ENCODE data around the gene SLC2A8. TPM values are rescaled to one million over a fixed set of nuclear protein-coding genes. Genes with fewer than 3 reads are reported as not detected.
A peak's percentile ranks its signal among the peaks of the same experiment; 100 is the strongest.

SLC2A8 gene
- total RNA-seq, 3 donors from 2014 or later (not counting 1 experiment from before 2014, with no cell fraction given), result 21.1 to 30.6 (median 30.0) TPM

GRCh38 chr9:127450243-127450760 lies 53.3 kb downstream of the SLC2A8 start:
- TF ChIP-seq CTCF (IDR thresholded peaks at IDR 0.05), result no peak
- 3% methylated on average over 14 of the region's 14 CpGs for WGBS (ENCODE audit: insufficient coverage)
- Mint-ChIP-seq H3K9me3 (no peaks in the 10 kb centered on the region), H3K4me1 (peaks cover 39 to 49% of the 10 kb centered on the region in 2 donors), H3K27me3 (ENCODE audit: low read depth in 2 of 2) (no peaks in the 10 kb centered on the region), H3K4me3 (peak overlapping the region; percentile 96), H3K36me3 (no peaks in the 10 kb centered on the region), H3K27ac (peak overlapping the region; percentile 93)
- peak overlapping the region; percentile 84 for H3K27ac ChIP-seq (ENCODE audit: low read length)
- H3K4me1 ChIP-seq (ENCODE audit: control insufficient read depth, insufficient read depth, low read length), result peaks cover 32% of the 10 kb centered on the region
- intact Hi-C loops (cut with micrococcal nuclease), result loop anchor here (2.0 kb wide), 1 partner anchor 54 kb away; the partner anchor contains the start of gene SLC2A8
- H3K27me3 ChIP-seq (ENCODE audit: control insufficient read depth, insufficient read depth, low read length), result no peaks in the 10 kb centered on the region
- ATAC-seq (peak; percentile 14 to 20 (median 15)), DNase-seq (no peak)
- peak overlapping the region; percentile 88 for H3K4me3 ChIP-seq (ENCODE audit: low read length)
- no peaks in the 10 kb centered on the region for H3K9me3 ChIP-seq (ENCODE audit: control insufficient read depth, insufficient read depth, low read length)
- H3K36me3 ChIP-seq (ENCODE audit: control insufficient read depth, insufficient read depth, low read length), result peaks cover 46% of the 10 kb centered on the region

GRCh38 chr9:127450830-127451607 lies 54.0 kb downstream of the SLC2A8 start, which contains the start of the genes LRSAM1 and RPL12:
LRSAM1 (plus strand) TSS chr9:127451510; CDS start chr9:127454528, 3,018 bp downstream.
RPL12 (minus strand) TSS chr9:127451406; CDS start chr9:127451317, 89 bp downstream.
- peaks cover 46 to 55% of the 10 kb centered on the region in 2 donors for H3K4me1 Mint-ChIP-seq
- intact Hi-C loops (cut with micrococcal nuclease), result loop anchor here (1.0 to 2.0 kb wide), 2 partner anchors 27 to 54 kb away; partner anchors contain the start of genes SLC2A8 and ZNF79
- DNase-seq (peak; percentile 99 to 100), ATAC-seq (peak; percentile 83 to 91 (median 85))
- peaks cover 41% of the 10 kb centered on the region for H3K36me3 ChIP-seq (ENCODE audit: control insufficient read depth, insufficient read depth, low read length)
- no peak for TF ChIP-seq CTCF (IDR thresholded peaks at IDR 0.05)
- no peaks in the 10 kb centered on the region for H3K9me3 ChIP-seq (ENCODE audit: control insufficient read depth, insufficient read depth, low read length)
- no peaks in the 10 kb centered on the region for H3K27me3 Mint-ChIP-seq (ENCODE audit: low read depth in 2 of 2)
- H3K9me3 Mint-ChIP-seq, result no peaks in the 10 kb centered on the region
- no peaks in the 10 kb centered on the region for H3K36me3 Mint-ChIP-seq
- H3K4me1 ChIP-seq (ENCODE audit: control insufficient read depth, insufficient read depth, low read length), result peaks cover 32% of the 10 kb centered on the region
- peak within 1 kb of the TSS; percentile 96 for H3K4me3 Mint-ChIP-seq
- H3K27me3 ChIP-seq (ENCODE audit: control insufficient read depth, insufficient read depth, low read length), result no peaks in the 10 kb centered on the region
- peak within 1 kb of the TSS; percentile 88 for H3K4me3 ChIP-seq (ENCODE audit: low read length)
- under 1% methylated on average over 71 of the region's 71 CpGs for WGBS (ENCODE audit: insufficient coverage)
- peak within 1 kb of the TSS; percentile 93 for H3K27ac Mint-ChIP-seq
- peak within 1 kb of the TSS; percentile 84 for H3K27ac ChIP-seq (ENCODE audit: low read length)

GRCh38 chr9:127451608-127451857 lies 54.6 kb downstream of the SLC2A8 start:
- Mint-ChIP-seq H3K36me3 (no peaks in the 10 kb centered on the region), H3K27me3 (ENCODE audit: low read depth in 2 of 2) (no peaks in the 10 kb centered on the region), H3K4me1 (peaks cover 46 to 55% of the 10 kb centered on the region in 2 donors), H3K9me3 (no peaks in the 10 kb centered on the region), H3K27ac (peak overlapping the region; percentile 93), H3K4me3 (peak overlapping the region; percentile 96)
- Histone ChIP-seq H3K27ac (ENCODE audit: low read length) (peak overlapping the region; percentile 84), H3K4me1 (ENCODE audit: control insufficient read depth, insufficient read depth, low read length) (peaks cover 32% of the 10 kb centered on the region), H3K9me3 (ENCODE audit: control insufficient read depth, insufficient read depth, low read length) (no peaks in the 10 kb centered on the region), H3K4me3 (ENCODE audit: low read length) (peak overlapping the region; percentile 88), H3K36me3 (ENCODE audit: control insufficient read depth, insufficient read depth, low read length) (peaks cover 36% of the 10 kb centered on the region), H3K27me3 (ENCODE audit: control insufficient read depth, insufficient read depth, low read length) (no peaks in the 10 kb centered on the region)
- no peak for TF ChIP-seq CTCF (IDR thresholded peaks at IDR 0.05)
- no peak for ATAC-seq
- intact Hi-C loops (cut with micrococcal nuclease), result loop anchor here (1.0 to 2.0 kb wide), 2 partner anchors 27 to 55 kb away; partner anchors contain the start of genes SLC2A8 and ZNF79
- WGBS (ENCODE audit: insufficient coverage), result under 1% methylated on average over 14 of the region's 14 CpGs
- DNase-seq, result no peak
